BJ (cell line): Measurements from ENCODE around the gene ADCY9. TPM values are rescaled to one million over a fixed set of nuclear protein-coding genes. Genes with fewer than 3 reads are reported as not detected.

ENCODE experiments used
- CTCF ChIA-PET: fragments of 350-600 bp; formaldehyde crosslinking; extraction: SDS; loops from one replicate; lab custom pipeline; 2021; ENCODE audit warnings: antibody characterized with exemption, inconsistent platforms; lab: Yijun Ruan, JAX
- POLR2A ChIA-PET: fragments of 300-600 bp; sonication (Branson Sonifier 250); formaldehyde crosslinking; extraction: SDS; loops from one replicate; lab custom pipeline; 2021; ENCODE audit warnings: antibody characterized with exemption; lab: Charles Lee
- DNase-seq: peaks from one replicate; pipeline ENCODE4 v3.0.0-alpha.2; 2011; ENCODE audit warnings: low read depth
- H3K27me3 ChIP-seq: 2 replicates; pipeline ENCODE4 v1.6.0; 2011; ENCODE audit warnings: low read length; ENCODE audit not compliant: control insufficient read depth, insufficient read depth
- H3K36me3 ChIP-seq: 2 replicates; pipeline ENCODE4 v1.5.1; 2011; ENCODE audit warnings: low read length; ENCODE audit not compliant: control insufficient read depth, insufficient read depth
- H3K4me3 ChIP-seq: 2 replicates; pipeline ENCODE4 v1.5.1; 2011; ENCODE audit warnings: low read depth, mild to moderate bottlenecking, control low read depth, low read length
- polyA plus RNA-seq: library from polyadenylated mRNA; depleted of rRNA; stranded (reverse); fragments of >200 nt; gene quantifications from 2 replicates; pipeline ENCODE4 v1.2.3, GENCODE V29; 2011
- TF ChIP-seq, protein P1 (sequence below): IDR thresholded peaks from 2 replicates; pipeline ENCODE4 v1.5.1; 2011; ENCODE audit warnings: low read depth, mild to moderate bottlenecking, control low read depth, inconsistent platforms, low read length, moderate library complexity; ENCODE audit not compliant: insufficient read depth

ADCY9 gene
- polyA plus RNA-seq, 1 experiment = 28.2 TPM

DNA sequence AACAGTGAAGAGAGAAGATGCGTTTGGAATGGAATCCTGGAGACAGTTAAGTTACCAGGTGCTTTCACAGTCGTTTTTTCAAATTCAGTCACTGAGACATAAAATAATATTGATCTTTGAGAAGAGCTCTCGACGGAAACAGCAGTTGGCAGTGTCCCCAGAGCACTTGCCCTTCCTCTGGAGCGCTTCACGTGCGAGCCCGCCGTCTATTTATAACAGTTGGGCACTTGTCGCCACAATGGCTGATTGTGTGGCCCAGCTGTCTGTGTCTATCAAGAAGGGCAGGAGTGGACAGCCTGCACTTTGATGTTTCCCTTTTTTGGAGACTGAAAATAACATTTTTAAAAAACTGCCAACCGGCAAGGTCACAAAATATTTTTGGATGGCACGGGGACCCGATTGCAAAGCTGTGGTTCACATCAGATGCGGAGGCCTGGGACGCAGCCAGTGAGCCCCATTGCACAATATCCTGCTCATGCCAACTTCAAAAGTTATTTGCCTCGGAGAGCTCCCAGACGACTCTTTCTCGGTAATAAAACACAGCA lies 62.9 kb downstream of the ADCY9 start:
- ChIA-PET POLR2A (interaction anchor here (0.6 to 0.8 kb wide), 2 partner anchors 20 to 202 kb away, joined by 4 to 8 read pairs; no protein-coding TSS in a partner anchor), CTCF (interaction anchor here (0.6 to 1.4 kb wide), 3 partner anchors 14 to 116 kb away, joined by 3 to 5 read pairs (median 3); no protein-coding TSS in a partner anchor)
- H3K4me3 ChIP-seq = peak overlapping the region; percentile 25
- no peaks in the 10 kb centered on the region for H3K27me3 ChIP-seq
- TF ChIP-seq, protein P1, sequence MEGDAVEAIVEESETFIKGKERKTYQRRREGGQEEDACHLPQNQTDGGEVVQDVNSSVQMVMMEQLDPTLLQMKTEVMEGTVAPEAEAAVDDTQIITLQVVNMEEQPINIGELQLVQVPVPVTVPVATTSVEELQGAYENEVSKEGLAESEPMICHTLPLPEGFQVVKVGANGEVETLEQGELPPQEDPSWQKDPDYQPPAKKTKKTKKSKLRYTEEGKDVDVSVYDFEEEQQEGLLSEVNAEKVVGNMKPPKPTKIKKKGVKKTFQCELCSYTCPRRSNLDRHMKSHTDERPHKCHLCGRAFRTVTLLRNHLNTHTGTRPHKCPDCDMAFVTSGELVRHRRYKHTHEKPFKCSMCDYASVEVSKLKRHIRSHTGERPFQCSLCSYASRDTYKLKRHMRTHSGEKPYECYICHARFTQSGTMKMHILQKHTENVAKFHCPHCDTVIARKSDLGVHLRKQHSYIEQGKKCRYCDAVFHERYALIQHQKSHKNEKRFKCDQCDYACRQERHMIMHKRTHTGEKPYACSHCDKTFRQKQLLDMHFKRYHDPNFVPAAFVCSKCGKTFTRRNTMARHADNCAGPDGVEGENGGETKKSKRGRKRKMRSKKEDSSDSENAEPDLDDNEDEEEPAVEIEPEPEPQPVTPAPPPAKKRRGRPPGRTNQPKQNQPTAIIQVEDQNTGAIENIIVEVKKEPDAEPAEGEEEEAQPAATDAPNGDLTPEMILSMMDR = no peak
- no peaks in the 10 kb centered on the region for H3K36me3 ChIP-seq
- no peak for DNase-seq

DNA sequence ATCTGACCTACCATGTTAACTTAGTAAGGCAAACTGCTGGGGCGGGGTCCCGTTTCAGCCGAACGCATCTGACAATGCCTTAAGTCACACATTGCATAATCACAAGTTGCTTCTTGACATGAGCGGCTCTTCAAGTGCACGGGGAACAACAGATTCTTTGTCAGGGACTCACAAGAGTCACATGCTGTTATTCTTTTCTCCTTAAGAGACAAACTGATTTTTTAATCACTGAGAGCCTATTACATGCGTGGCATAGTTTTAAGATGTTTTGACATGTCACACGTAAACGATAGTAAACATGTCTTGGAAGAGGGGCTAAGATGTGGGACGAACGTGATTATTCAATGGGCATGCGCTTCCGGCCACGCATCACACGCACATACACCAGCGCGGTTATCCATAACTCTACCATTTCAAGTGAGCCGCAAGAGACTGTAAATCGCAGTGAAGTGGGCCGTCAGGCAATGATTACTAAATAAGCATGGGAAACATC lies 63.4 kb downstream of the ADCY9 start:
- POLR2A ChIA-PET = no interaction called here
- DNase-seq = peak; percentile 64
- TF ChIP-seq, protein P1 = no peak
- peak overlapping the region; percentile 25; the same call in 1 of the 2 replicates for H3K4me3 ChIP-seq
- CTCF ChIA-PET = interaction anchor here (1.0 kb wide), 1 partner anchor 15 kb away, joined by 3 read pairs; no protein-coding TSS in a partner anchor
- no peaks in the 10 kb centered on the region for H3K27me3 ChIP-seq
- H3K36me3 ChIP-seq = no peaks in the 10 kb centered on the region

DNA sequence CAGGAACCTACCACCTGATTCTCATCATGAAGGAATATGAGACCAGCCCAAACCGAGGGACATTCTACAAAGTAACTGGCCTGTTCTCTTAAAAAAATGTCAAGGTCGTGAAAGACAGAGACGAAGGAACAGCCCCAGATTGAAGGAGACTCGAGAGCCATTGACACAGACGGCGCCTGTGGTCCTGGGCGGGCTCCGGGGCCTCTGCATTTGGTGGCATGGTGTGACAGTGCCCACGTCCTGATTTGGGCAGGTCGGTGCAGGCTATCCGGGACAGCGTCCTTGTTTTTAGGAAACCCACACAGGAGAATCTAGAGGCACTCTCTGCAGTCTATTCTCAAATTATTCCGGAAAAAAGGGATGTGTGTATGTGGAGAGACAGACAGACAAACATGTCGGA lies 64.1 kb downstream of the ADCY9 start:
- CTCF ChIA-PET = interaction anchor here (1.3 kb wide), 1 partner anchor 115 kb away, joined by 3 read pairs; no protein-coding TSS in a partner anchor

DNA sequence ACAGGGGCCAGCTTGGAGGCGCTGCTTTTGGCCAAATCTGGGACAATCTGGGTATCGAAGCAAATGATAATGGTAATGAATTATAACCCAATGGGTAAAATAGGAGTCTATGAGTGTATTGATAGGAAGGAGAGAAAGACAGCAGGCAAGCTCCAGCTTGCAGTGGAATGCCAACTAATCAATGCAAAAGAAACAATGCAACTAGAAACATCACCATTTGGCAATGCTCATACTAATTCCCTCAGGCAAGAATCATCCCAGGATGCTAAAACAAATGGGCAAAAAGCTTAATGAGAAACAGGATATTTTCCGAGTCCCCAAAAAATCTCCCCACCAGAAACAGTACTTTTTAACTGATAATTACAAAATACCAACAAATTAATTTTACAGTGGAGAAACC lies 64.7 kb downstream of the ADCY9 start:
- ChIA-PET CTCF (interaction anchor here (0.9 to 1.3 kb wide), 2 partner anchors 69 to 114 kb away, joined by 3 to 5 read pairs; no protein-coding TSS in a partner anchor), POLR2A (interaction anchor here (0.6 kb wide), 1 partner anchor 61 kb away, joined by 4 read pairs; no protein-coding TSS in a partner anchor)
- no peak overlapping the region for H3K4me3 ChIP-seq
- no peaks in the 10 kb centered on the region for H3K27me3 ChIP-seq
- H3K36me3 ChIP-seq = no peaks in the 10 kb centered on the region; the same call in 1 of the 2 replicates
- TF ChIP-seq, protein P1 = no peak
- no peak for DNase-seq

More for the DNA sequence above, 64.1 kb downstream of the ADCY9 start:
- DNase-seq = no peak
- POLR2A ChIA-PET = interaction anchor here (0.6 kb wide), 1 partner anchor 60 kb away, joined by 4 read pairs; no protein-coding TSS in a partner anchor
- no peaks in the 10 kb centered on the region; the same call in 1 of the 2 replicates for H3K36me3 ChIP-seq
- H3K4me3 ChIP-seq = no peak overlapping the region
- H3K27me3 ChIP-seq = no peaks in the 10 kb centered on the region
- TF ChIP-seq, protein P1 = no peak

DNA sequence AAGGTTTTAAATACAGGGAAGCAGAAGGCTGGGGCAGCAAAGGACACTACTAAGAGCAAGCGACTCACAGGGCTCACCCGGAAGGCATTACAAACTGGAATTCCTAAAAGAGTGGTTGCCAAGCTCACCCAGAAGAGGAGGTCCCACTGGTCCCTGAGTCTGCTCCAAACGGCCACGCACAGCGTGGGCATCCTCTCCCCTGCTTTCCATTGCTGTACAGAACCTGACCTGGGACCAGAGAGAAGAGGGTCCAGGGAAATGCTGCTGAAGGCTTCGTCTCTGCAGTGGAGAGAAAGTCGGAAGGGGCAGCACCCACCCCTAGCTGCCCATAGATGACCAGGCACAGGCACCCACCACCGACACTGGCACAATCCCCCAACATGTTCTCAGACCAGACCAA lies 67.2 kb downstream of the ADCY9 start:
- ChIA-PET CTCF (interaction anchor here (1.0 kb wide), 1 partner anchor 67 kb away, joined by 3 read pairs; the partner anchor contains the start of gene ADCY9), POLR2A (no interaction called here)
- no peaks in the 10 kb centered on the region; the same call in 1 of the 2 replicates for H3K36me3 ChIP-seq
- TF ChIP-seq, protein P1 = no peak
- H3K27me3 ChIP-seq = no peaks in the 10 kb centered on the region
- H3K4me3 ChIP-seq = no peak overlapping the region
- no peak for DNase-seq
